Measurements from ENCODE around the gene TMEM121. TPM values are rescaled to one million over a fixed set of nuclear protein-coding genes. Genes with fewer than 3 reads are reported as not detected.
"Not testable (repeated sequence)": the region's sequence is repeated elsewhere in the genome, so short reads cannot be mapped to it uniquely, and the experiment has no call there.

TMEM121 gene
- total RNA-seq, 1 donor from 2014 or later: 3.1 TPM

DNA sequence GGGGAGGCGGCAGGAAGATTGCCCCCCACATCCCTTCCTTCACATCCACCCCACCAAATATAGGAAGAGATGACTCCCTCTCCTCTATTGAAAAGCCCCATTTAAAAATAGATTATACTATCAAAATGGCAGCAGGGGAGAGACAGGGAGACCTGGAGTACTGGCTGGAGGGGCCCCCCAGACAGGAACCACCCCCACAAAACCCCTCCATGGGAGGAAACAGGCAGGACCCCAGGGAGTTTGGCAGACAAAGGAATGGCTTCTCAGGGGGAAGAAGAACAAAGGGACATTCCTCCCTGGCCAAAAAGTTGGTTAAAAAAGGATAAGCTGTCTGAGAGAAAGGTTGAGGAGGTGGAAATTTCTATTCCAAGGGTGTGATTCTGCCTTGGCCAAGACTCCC is 19.3 kb downstream of the TMEM121 start:
- not testable (repeated sequence) for H3K9ac ChIP-seq (ENCODE audit: low read depth in 1 of 3, low read length in 3 of 3); H3K4me3 ChIP-seq (ENCODE audit: low read length in 3 of 3); H3K36me3 ChIP-seq (ENCODE audit: control insufficient read depth in 3 of 3, insufficient read depth in 3 of 3, low read length in 3 of 3); H3K27ac ChIP-seq (ENCODE audit: low read depth, low read length); H3K27me3 ChIP-seq (ENCODE audit: control insufficient read depth in 3 of 3, insufficient read depth in 3 of 3, low read length in 3 of 3); H3K4me1 ChIP-seq (ENCODE audit: control insufficient read depth in 3 of 3, insufficient read depth in 3 of 3, low read length in 3 of 3)
- peaks cover 0 to 16% (median 1%) of the 10 kb centered on the region in 3 donors for H3K9me3 ChIP-seq (ENCODE audit: control insufficient read depth in 3 of 3, low read length in 3 of 3)

- not testable (repeated sequence) for H3K27me3 ChIP-seq (ENCODE audit: control insufficient read depth in 3 of 3, insufficient read depth in 3 of 3, low read length in 3 of 3); H3K9ac ChIP-seq (ENCODE audit: low read depth in 1 of 3, low read length in 3 of 3); H3K36me3 ChIP-seq (ENCODE audit: control insufficient read depth in 3 of 3, insufficient read depth in 3 of 3, low read length in 3 of 3); H3K27ac ChIP-seq (ENCODE audit: low read depth, low read length); H3K4me1 ChIP-seq (ENCODE audit: control insufficient read depth in 3 of 3, insufficient read depth in 3 of 3, low read length in 3 of 3); H3K4me3 ChIP-seq (ENCODE audit: low read length in 3 of 3)
- H3K9me3 ChIP-seq (ENCODE audit: control insufficient read depth in 3 of 3, low read length in 3 of 3): peaks cover 0 to 16% (median 0%) of the 10 kb centered on the region in 3 donors
Measured at GRCh38 chr14:105546410-105546809, 20.0 kb downstream of the TMEM121 start.

DNA sequence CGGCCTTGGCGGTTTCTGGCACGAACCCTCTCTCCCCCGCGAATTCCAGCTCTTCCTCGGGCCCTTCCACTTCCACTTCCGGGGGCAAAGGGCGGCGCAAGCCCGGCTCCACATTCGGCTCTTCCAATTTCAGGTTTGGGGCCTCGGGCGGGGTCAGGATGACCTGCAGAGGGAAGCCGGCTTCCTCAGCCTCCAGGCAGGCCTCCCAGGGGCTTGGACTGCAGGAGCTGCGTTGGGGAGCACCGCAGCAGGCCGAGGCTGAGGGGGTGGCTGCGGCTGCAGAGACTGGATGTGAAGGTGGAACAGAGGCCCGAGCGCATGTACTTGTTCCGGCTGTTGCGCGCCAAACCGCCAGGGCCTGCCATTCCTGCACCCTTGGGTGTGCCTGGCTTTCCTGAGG is 20.7 kb downstream of the TMEM121 start:
- H3K4me3 ChIP-seq (ENCODE audit: low read length in 3 of 3); H3K27me3 ChIP-seq (ENCODE audit: control insufficient read depth in 3 of 3, insufficient read depth in 3 of 3, low read length in 3 of 3); H3K9ac ChIP-seq (ENCODE audit: low read depth in 1 of 3, low read length in 3 of 3); H3K4me1 ChIP-seq (ENCODE audit: control insufficient read depth in 3 of 3, insufficient read depth in 3 of 3, low read length in 3 of 3); H3K36me3 ChIP-seq (ENCODE audit: control insufficient read depth in 3 of 3, insufficient read depth in 3 of 3, low read length in 3 of 3); H3K27ac ChIP-seq (ENCODE audit: low read depth, low read length): not testable (repeated sequence)
- peaks cover 0 to 16% (median 0%) of the 10 kb centered on the region in 3 donors for H3K9me3 ChIP-seq (ENCODE audit: control insufficient read depth in 3 of 3, low read length in 3 of 3)

DNA sequence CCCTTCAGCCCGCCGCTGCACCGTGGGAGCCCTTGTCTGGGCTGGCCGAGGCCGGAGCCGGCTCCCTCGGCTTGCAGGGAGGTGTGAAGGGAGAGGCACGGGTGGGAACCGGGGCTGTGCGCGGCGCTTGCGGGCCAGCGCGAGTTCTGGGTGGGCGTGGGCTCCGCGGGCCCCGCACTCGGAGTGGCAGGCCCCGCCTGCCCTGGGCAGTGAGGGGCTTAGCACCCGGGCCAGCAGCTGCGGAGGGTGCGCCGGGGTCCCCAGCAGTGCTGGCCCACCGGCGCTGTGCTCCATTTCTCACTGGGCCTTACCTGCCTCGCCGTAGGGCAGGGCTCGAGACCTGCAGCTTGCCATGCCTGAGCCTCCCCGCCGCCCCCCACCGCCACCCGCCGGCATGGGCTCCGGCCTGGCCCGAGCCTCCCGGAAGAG is 21.4 kb downstream of the TMEM121 start:
- H3K27me3 ChIP-seq (ENCODE audit: control insufficient read depth in 3 of 3, insufficient read depth in 3 of 3, low read length in 3 of 3): no peaks in the 10 kb centered on the region
- H3K4me1 ChIP-seq (ENCODE audit: control insufficient read depth in 3 of 3, insufficient read depth in 3 of 3, low read length in 3 of 3): no peaks in the 10 kb centered on the region
- H3K9ac ChIP-seq (ENCODE audit: low read depth in 1 of 3, low read length in 3 of 3): no peak overlapping the region
- H3K36me3 ChIP-seq (ENCODE audit: control insufficient read depth in 3 of 3, insufficient read depth in 3 of 3, low read length in 3 of 3): no peaks in the 10 kb centered on the region
- peaks cover 0 to 9% (median 0%) of the 10 kb centered on the region in 3 donors for H3K9me3 ChIP-seq (ENCODE audit: control insufficient read depth in 3 of 3, low read length in 3 of 3)
- H3K4me3 ChIP-seq (ENCODE audit: low read length in 3 of 3): no peak overlapping the region
- no peak overlapping the region for H3K27ac ChIP-seq (ENCODE audit: low read depth, low read length)

GRCh38 chr14:105549481-105549880 is 23.1 kb downstream of the TMEM121 start:
- no peaks in the 10 kb centered on the region for H3K36me3 ChIP-seq (ENCODE audit: control insufficient read depth in 3 of 3, insufficient read depth in 3 of 3, low read length in 3 of 3)
- H3K4me3 ChIP-seq (ENCODE audit: low read length in 3 of 3): no peak overlapping the region
- H3K9ac ChIP-seq (ENCODE audit: low read depth in 1 of 3, low read length in 3 of 3): no peak overlapping the region
- peaks cover 0 to under 1% (median 0%) of the 10 kb centered on the region in 3 donors for H3K27me3 ChIP-seq (ENCODE audit: control insufficient read depth in 3 of 3, insufficient read depth in 3 of 3, low read length in 3 of 3)
- no peaks in the 10 kb centered on the region for H3K4me1 ChIP-seq (ENCODE audit: control insufficient read depth in 3 of 3, insufficient read depth in 3 of 3, low read length in 3 of 3)
- H3K9me3 ChIP-seq (ENCODE audit: control insufficient read depth in 3 of 3, low read length in 3 of 3): no peaks in the 10 kb centered on the region
- no peak overlapping the region for H3K27ac ChIP-seq (ENCODE audit: low read depth, low read length)

DNA sequence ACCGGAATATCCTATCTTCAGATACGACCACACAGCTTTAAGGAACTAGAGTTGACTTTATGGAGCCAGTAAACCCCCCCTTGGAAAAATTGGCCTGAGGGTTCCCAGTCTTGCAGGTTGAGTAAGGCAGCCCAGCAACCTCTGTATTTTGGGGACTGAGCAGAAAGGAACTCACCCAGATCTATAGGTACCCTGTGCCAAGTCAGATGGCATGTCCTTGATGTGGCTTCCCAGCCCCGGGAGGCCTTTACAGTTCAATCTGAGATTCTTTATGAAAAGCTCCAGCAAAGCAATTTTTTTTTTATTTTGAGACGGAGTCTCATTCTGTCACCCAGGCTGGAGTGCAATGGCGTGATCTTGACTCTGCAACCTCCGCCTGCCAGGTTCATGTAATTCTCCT is 27.6 kb downstream of the TMEM121 start:
- Histone ChIP-seq H3K36me3 (ENCODE audit: control insufficient read depth in 3 of 3, insufficient read depth in 3 of 3, low read length in 3 of 3) (no peaks in the 10 kb centered on the region), H3K9ac (ENCODE audit: low read depth in 1 of 3, low read length in 3 of 3) (no peak overlapping the region), H3K27me3 (ENCODE audit: control insufficient read depth in 3 of 3, insufficient read depth in 3 of 3, low read length in 3 of 3) (peaks cover 0 to 5% (median 0%) of the 10 kb centered on the region in 3 donors), H3K4me3 (ENCODE audit: low read length in 3 of 3) (no peak overlapping the region), H3K9me3 (ENCODE audit: control insufficient read depth in 3 of 3, low read length in 3 of 3) (no peaks in the 10 kb centered on the region), H3K27ac (ENCODE audit: low read depth, low read length) (no peak overlapping the region), H3K4me1 (ENCODE audit: control insufficient read depth in 3 of 3, insufficient read depth in 3 of 3, low read length in 3 of 3) (no peaks in the 10 kb centered on the region)

- H3K36me3 ChIP-seq (ENCODE audit: control insufficient read depth in 3 of 3, insufficient read depth in 3 of 3, low read length in 3 of 3): no peaks in the 10 kb centered on the region
Measured at GRCh38 chr14:105554523-105554922, 28.1 kb downstream of the TMEM121 start.

GRCh38 chr14:105557671-105558070 is 31.3 kb downstream of the TMEM121 start:
- H3K36me3 ChIP-seq (ENCODE audit: control insufficient read depth in 3 of 3, insufficient read depth in 3 of 3, low read length in 3 of 3); H3K27me3 ChIP-seq (ENCODE audit: control insufficient read depth in 3 of 3, insufficient read depth in 3 of 3, low read length in 3 of 3); H3K4me3 ChIP-seq (ENCODE audit: low read length in 3 of 3); H3K9me3 ChIP-seq (ENCODE audit: control insufficient read depth in 3 of 3, low read length in 3 of 3); H3K27ac ChIP-seq (ENCODE audit: low read depth, low read length); H3K4me1 ChIP-seq (ENCODE audit: control insufficient read depth in 3 of 3, insufficient read depth in 3 of 3, low read length in 3 of 3); H3K9ac ChIP-seq (ENCODE audit: low read depth in 1 of 3, low read length in 3 of 3): not testable (repeated sequence)

More at GRCh38 chr14:105554523-105554922, 28.1 kb downstream of the TMEM121 start:
- no peak overlapping the region for H3K4me3 ChIP-seq (ENCODE audit: low read length in 3 of 3)
- no peaks in the 10 kb centered on the region for H3K9me3 ChIP-seq (ENCODE audit: control insufficient read depth in 3 of 3, low read length in 3 of 3)
- H3K27me3 ChIP-seq (ENCODE audit: control insufficient read depth in 3 of 3, insufficient read depth in 3 of 3, low read length in 3 of 3): peaks cover 0 to 5% (median 0%) of the 10 kb centered on the region in 3 donors
- H3K27ac ChIP-seq (ENCODE audit: low read depth, low read length): no peak overlapping the region
- no peak overlapping the region for H3K9ac ChIP-seq (ENCODE audit: low read depth in 1 of 3, low read length in 3 of 3)
- no peaks in the 10 kb centered on the region for H3K4me1 ChIP-seq (ENCODE audit: control insufficient read depth in 3 of 3, insufficient read depth in 3 of 3, low read length in 3 of 3)

GRCh38 chr14:105558449-105559154 is 32.2 kb downstream of the TMEM121 start:
- H3K4me1 ChIP-seq (ENCODE audit: control insufficient read depth in 3 of 3, insufficient read depth in 3 of 3, low read length in 3 of 3); H3K36me3 ChIP-seq (ENCODE audit: control insufficient read depth in 3 of 3, insufficient read depth in 3 of 3, low read length in 3 of 3); H3K9ac ChIP-seq (ENCODE audit: low read depth in 1 of 3, low read length in 3 of 3); H3K27ac ChIP-seq (ENCODE audit: low read depth, low read length); H3K27me3 ChIP-seq (ENCODE audit: control insufficient read depth in 3 of 3, insufficient read depth in 3 of 3, low read length in 3 of 3); H3K9me3 ChIP-seq (ENCODE audit: control insufficient read depth in 3 of 3, low read length in 3 of 3); H3K4me3 ChIP-seq (ENCODE audit: low read length in 3 of 3): not testable (repeated sequence)

DNA sequence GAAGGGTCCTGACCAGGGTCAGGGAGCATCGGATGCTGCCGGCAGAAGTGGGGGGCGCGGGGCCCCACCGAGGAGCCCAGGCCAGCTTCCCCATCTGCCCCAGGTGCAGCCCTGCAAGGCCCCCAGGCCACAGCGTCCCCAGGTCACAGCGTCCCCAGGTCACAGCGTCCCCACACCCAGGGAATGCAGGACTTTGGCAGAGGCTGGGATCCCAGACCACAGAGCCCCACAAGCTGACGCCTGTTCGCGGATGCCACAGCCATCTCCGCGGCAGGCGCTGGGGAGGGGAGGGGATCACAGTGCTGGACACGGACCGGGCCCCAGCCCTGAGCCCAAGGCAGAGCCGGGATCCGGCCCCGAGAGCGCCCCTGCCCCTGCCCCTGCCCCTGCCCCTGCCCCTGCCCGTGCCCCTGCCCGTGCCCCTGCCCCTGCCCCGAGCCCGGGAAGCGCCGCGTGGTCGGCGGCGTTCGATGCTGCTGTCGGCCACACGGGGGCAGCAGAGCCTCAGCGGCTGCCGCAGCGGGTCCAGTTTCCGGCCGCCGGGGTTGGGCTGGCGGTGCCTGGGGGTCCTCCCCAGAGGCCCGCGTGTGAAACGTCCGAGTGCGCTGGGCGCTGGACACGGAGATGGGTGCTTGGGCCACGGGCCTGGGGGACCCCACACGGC is 33.1 kb downstream of the TMEM121 start:
- not testable (repeated sequence) for H3K27me3 ChIP-seq (ENCODE audit: control insufficient read depth in 3 of 3, insufficient read depth in 3 of 3, low read length in 3 of 3); H3K36me3 ChIP-seq (ENCODE audit: control insufficient read depth in 3 of 3, insufficient read depth in 3 of 3, low read length in 3 of 3); H3K4me1 ChIP-seq (ENCODE audit: control insufficient read depth in 3 of 3, insufficient read depth in 3 of 3, low read length in 3 of 3); H3K4me3 ChIP-seq (ENCODE audit: low read length in 3 of 3); H3K27ac ChIP-seq (ENCODE audit: low read depth, low read length); H3K9ac ChIP-seq (ENCODE audit: low read depth in 1 of 3, low read length in 3 of 3); H3K9me3 ChIP-seq (ENCODE audit: control insufficient read depth in 3 of 3, low read length in 3 of 3)

All from skeletal muscle tissue (tissue), 4 donors.